CD4-positive, alpha-beta T cell treated with Interleukin-12 subunit alpha and Interleukin-12 subunit beta, for 1 hour (primary cell): ENCODE data around the gene COL27A1.

Experiments
- DNase-seq: peaks from one replicate; pipeline ENCODE4 v3.0.0-alpha.2; 2020

Gene COL27A1

DNA sequence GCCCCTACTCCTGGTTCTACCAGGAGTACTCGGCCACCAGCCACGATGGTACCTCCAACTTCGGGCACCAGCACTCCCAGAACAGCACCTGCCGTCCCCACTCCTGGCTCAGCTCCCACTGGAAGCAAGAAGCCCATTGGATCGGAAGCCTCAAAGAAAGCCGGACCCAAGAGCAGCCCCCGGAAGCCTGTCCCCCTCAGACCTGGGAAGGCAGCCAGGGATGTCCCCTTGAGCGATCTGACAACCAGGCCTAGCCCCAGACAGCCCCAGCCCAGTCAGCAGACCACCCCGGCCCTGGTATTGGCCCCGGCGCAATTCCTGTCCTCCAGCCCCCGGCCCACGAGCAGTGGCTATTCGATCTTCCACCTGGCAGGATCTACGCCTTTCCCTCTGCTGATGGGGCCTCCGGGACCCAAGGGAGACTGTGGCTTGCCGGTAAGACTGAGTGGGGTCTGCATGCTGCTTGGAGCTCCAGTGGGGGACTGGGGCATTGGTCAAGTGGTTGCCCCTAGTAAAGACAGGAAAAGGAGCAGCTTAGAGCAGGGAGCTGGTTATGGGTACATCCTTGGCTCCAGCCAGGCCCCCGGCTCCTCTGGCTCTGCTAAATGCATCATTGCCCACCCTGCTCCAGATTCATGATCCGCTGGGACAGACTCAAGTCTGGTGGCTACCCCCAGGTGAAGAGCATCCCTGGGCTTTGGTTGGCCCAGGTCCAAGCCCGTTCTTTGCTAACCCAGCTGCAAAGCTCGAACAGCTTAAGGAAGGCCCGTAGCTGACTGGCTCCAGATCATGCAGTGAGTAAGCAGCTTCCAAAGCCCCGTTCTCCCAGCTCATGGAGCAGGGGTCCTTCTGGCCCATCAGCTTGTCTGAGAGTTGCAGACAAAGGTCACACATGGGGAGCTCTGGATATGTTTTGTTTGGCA is 14.0 kb downstream of the COL27A1 start:
- no peak for DNase-seq

- DNase-seq = no peak
These were observed 14.8 kb downstream of the COL27A1 start for GRCh38 chr9:114169952-114170770.

GRCh38 chr9:114170771-114171461 is 15.6 kb downstream of the COL27A1 start:
- DNase-seq = no peak

- DNase-seq = no peak
These were observed 16.2 kb downstream of the COL27A1 start for GRCh38 chr9:114171500-114171899.

GRCh38 chr9:114172981-114173833 is 17.9 kb downstream of the COL27A1 start:
- no peak for DNase-seq

- no peak for DNase-seq
These were observed 19.2 kb downstream of the COL27A1 start for GRCh38 chr9:114174557-114174875.

GRCh38 chr9:114174876-114175771 is 19.8 kb downstream of the COL27A1 start:
- no peak for DNase-seq

DNA sequence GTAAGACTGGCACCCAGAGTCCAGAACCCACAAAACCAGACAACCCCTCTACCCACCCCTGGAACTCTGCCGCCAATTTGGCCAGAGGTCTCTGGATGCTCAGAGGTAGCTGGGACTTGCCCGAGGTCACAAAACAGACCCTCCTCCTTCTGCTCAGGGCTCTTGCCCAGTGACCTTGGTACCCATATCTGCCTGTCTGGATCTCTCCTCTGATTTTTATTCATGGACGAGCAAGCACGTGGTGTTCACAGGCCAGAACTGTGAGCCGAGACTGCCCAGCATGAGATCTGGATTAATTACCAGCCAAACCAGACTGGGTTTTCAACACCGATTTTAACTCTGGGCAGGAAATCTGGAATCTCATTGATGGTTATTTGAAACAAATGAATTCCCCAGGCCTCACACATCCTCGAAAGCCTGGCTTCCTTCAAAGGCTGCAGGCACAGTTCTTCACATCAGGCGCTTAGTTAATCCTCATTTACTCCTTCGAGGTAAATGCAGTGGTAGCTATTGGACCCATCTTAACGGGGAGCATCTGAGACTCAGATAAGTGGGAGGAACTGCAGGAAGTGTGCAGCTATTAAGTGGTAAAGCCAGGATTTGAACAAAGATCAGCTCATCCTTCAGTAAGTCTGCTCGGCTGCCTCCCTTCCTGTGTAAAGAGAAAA is 21.4 kb downstream of the COL27A1 start:
- no peak for DNase-seq

- DNase-seq = no peak
These were observed 22.2 kb downstream of the COL27A1 start for GRCh38 chr9:114177423-114178064.

DNA sequence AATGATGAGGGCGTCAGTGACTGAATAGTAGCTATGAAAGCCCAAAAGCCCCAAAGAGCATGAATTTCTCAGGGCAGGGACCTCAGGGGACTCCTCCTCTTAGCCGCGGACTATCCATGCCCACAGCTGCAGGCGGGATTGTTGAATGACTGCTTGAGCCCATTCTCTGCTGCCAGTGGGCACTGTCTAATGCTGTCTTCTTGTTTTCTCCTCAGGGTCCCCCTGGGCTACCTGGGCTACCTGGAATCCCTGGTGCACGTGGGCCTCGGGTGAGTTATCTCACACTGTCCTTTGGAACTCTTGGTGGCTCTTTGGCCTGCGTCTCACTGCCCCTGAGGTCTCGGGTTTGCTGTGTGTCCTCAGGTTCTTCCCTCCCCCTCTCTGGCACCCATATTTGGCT is 22.7 kb downstream of the COL27A1 start:
- no peak for DNase-seq

- DNase-seq = no peak
These were observed 23.6 kb downstream of the COL27A1 start for GRCh38 chr9:114178756-114179450.

DNA sequence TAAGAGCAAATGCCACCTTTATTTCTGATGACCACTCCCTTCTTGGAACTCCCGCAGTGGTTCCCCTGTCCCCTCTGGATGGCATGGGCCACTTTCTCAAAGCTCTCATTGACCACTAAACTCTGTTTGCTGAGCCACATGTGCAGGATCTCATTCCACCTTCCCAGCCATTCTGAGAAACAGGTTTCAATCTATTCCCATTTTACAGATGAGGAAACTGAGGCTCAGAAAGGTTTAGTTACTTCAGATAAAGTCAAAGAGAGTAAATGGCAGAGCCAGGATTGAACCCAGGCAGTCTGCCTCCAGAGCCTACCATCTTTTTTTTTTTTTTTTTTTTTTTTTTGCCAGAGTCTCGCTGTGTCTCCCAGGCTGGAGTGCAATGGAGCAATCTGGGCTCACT is 24.2 kb downstream of the COL27A1 start:
- no peak for DNase-seq

DNA sequence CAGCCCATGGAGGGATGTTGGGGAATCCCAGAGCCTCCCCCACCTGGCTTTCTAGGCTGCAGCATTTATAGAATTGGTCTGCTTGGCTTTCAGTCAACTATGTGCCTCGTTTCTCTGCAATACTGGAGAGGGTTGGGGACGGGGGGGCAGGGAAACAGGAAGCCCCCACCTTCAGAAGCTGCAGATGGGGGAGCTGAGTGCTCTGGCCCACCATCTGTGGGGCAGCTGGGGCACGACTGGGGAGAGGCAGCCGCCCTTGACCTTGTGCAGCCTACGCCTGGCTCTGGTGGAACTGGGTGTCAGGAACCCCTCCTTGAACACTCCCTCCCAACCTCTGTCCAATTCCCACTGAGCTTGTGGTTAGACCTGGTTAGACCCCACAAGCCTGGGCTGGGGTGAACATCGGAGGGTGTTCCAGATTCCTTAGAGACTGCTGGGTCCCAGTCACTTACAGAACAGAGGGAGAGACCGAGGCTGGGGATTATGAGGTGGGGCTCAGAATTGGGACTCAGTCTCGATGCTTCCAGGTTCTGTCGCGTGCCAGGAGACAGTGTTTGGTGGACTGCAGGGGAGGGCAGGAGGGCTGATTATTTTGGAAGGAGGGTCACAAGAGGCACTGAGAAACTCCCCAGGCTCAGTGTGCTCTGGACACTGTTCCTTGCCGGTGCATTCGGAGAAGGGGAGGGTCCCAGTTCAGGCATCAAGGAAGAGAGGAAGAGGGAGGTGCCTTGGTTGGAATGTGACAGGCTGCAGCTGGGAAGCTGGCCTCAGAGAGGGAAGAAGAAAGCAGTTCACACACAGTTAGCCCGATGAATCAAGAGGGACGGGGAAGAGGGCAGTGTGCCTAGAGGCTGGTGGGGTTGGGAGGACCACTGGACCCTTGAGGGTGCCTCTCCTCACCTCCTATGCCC is 25.6 kb downstream of the COL27A1 start:
- DNase-seq = no peak

DNA sequence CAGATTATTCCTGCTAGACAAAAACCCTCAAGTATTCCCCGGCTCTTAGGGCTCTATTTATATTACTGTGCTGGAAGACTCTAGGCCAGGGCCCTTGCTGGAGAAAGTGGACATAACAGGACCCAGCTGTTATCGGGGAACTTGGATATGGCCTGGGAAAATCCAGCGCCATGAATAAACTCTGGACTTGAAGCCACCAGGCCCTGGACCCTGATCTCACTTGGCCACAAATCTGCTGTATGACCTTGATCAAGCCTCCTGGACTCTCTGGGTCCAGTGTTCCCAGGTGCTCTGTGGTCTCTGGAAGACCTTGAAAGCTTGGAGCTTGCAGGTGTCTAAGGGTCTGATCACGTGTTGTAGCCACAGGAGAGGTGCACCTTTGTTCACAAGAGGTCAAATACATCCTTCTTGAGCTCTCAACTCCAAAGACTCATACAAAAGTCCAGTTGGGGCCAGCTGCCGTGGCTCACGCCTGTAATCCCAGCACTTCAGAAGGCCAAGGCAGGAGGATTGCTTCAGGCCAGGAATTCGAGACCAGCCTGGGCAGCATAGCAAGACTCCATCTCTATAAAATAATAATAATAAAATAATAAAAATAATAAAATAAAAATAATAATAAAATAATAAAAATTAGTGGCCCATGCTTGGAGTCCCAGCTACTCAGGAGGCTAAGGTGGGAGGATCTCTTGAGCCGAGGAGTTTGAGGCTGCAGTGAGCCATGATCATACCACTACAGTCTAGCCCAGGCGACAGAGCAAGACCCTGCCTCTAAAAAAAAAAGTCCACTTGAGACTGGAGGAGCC is 26.5 kb downstream of the COL27A1 start:
- no peak for DNase-seq

- DNase-seq = no peak
These were observed 27.7 kb downstream of the COL27A1 start for GRCh38 chr9:114183006-114183405.

GRCh38 chr9:114184071-114184470 is 28.7 kb downstream of the COL27A1 start:
- no peak for DNase-seq

- no peak for DNase-seq
These were observed 29.5 kb downstream of the COL27A1 start for GRCh38 chr9:114184866-114185265.
